HG03460 (cell line): ENCODE data around the gene ZNF480.
"Not testable (repeated sequence)": the region's sequence is repeated elsewhere in the genome, so short reads cannot be mapped to it uniquely, and the experiment has no call there.

Experiments
- ATAC-seq: cut with Tn5 transposase; IDR thresholded peaks from one replicate; pipeline ENCODE4 v1.9.1; 2021; ENCODE audit not compliant: unreplicated experiment

Gene ZNF480

GRCh38 chr19:52336791-52337381 is 39.9 kb downstream of the ZNF480 start:
- no peak for ATAC-seq

GRCh38 chr19:52339022-52339421 is 42.1 kb downstream of the ZNF480 start:
- ATAC-seq, result not testable (repeated sequence)

- no peak for ATAC-seq
These were observed 46.6 kb downstream of the ZNF480 start for GRCh38 chr19:52343548-52343947.

GRCh38 chr19:52345162-52345561 is 48.2 kb downstream of the ZNF480 start:
- ATAC-seq, result no peak

GRCh38 chr19:52351512-52351911 is 54.5 kb downstream of the ZNF480 start:
- ATAC-seq, result no peak

GRCh38 chr19:52366414-52366824 is 69.5 kb downstream of the ZNF480 start:
- ATAC-seq, result no peak

GRCh38 chr19:52369559-52370340 is 72.8 kb downstream of the ZNF480 start, which contains the start of gene ZNF880:
TSS of gene ZNF880 (plus strand) at chr19:52369923. CDS start at chr19:52369966, 43 bp downstream.
- ATAC-seq, result peak; percentile 90

- no peak for ATAC-seq
These were observed 73.4 kb downstream of the ZNF480 start for GRCh38 chr19:52370341-52370710.
